H9 (cell line): ENCODE results near the gene LPAR2. TPM values are rescaled to one million over a fixed set of nuclear protein-coding genes. Genes with fewer than 3 reads are reported as not detected.

Experiments
- DNase-seq: peaks from one replicate; pipeline ENCODE4 v3.0.0-alpha.2; 2017
- H2AFZ ChIP-seq: one replicate; pipeline ENCODE4 v1.6.1; 2013; ENCODE audit warnings: mild to moderate bottlenecking, low read length, control low read depth, moderate library complexity
- H2AK5ac ChIP-seq: 2 replicates; pipeline ENCODE4 v1.6.1; 2013; ENCODE audit warnings: low read length, control low read depth, mixed read lengths; ENCODE audit not compliant: insufficient read length
- H2BK120ac ChIP-seq: one replicate; pipeline ENCODE4 v1.6.1; 2013; ENCODE audit warnings: low read depth, mild to moderate bottlenecking, low read length, control low read depth, inconsistent platforms; ENCODE audit not compliant: poor library complexity, severe bottlenecking
- H2BK12ac ChIP-seq: 2 replicates; pipeline ENCODE4 v1.6.1; 2013; ENCODE audit warnings: low read length, control low read depth, mixed read lengths, low read depth; ENCODE audit not compliant: insufficient read length
- H2BK15ac ChIP-seq: 2 replicates; pipeline ENCODE4 v1.6.1; 2013; ENCODE audit warnings: low read depth, low read length, control low read depth
- H2BK20ac ChIP-seq: one replicate; pipeline ENCODE4 v1.6.1; 2013; ENCODE audit warnings: low read depth, mild to moderate bottlenecking, low read length, control low read depth, inconsistent platforms; ENCODE audit not compliant: poor library complexity, severe bottlenecking
- H2BK5ac ChIP-seq: 2 replicates; pipeline ENCODE4 v1.6.1; 2013; ENCODE audit warnings: low read length, control low read depth, mixed read lengths; ENCODE audit not compliant: insufficient read length
- H3K14ac ChIP-seq: 2 replicates; pipeline ENCODE4 v1.6.1; 2013; ENCODE audit warnings: low read length, control low read depth; ENCODE audit not compliant: insufficient read depth
- H3K18ac ChIP-seq: 2 replicates; pipeline ENCODE4 v1.6.1; 2013; ENCODE audit warnings: low read depth, mild to moderate bottlenecking, mixed read lengths, low read length, control low read depth; ENCODE audit not compliant: insufficient read length
- H3K23ac ChIP-seq: 2 replicates; pipeline ENCODE4 v1.6.1; 2013; ENCODE audit warnings: low read length, control low read depth, mixed read lengths, low read depth; ENCODE audit not compliant: insufficient read length
- H3K23me2 ChIP-seq: 2 replicates; pipeline ENCODE4 v1.6.1; 2013; ENCODE audit warnings: low read depth, mild to moderate bottlenecking, mixed read lengths, low read length, control low read depth; ENCODE audit not compliant: insufficient read length, poor library complexity, severe bottlenecking
- H3K27ac ChIP-seq: 2 replicates; pipeline ENCODE4 v1.5.1; 2013; ENCODE audit warnings: low read length, control low read depth, mixed read lengths, low read depth; ENCODE audit not compliant: insufficient read length
- H3K27me3 ChIP-seq: 2 replicates; pipeline ENCODE4 v1.6.1; 2013; ENCODE audit warnings: low read length, control low read depth, inconsistent platforms; ENCODE audit not compliant: insufficient read depth
- H3K4ac ChIP-seq: 2 replicates; pipeline ENCODE4 v1.6.1; 2013; ENCODE audit warnings: low read depth, mild to moderate bottlenecking, control low read depth, inconsistent platforms, low read length, moderate library complexity
- H3K4me1 ChIP-seq: 2 replicates; pipeline ENCODE4 v1.6.1; 2013; ENCODE audit warnings: low read length, control low read depth, inconsistent platforms; ENCODE audit not compliant: insufficient read depth
- H3K4me2 ChIP-seq: 2 replicates; pipeline ENCODE4 v1.6.1; 2013; ENCODE audit warnings: low read length, control low read depth, mixed read lengths; ENCODE audit not compliant: insufficient read length, insufficient read depth
- H3K56ac ChIP-seq: 2 replicates; pipeline ENCODE4 v1.6.1; 2013; ENCODE audit warnings: low read depth, mild to moderate bottlenecking, mixed read lengths, low read length, control low read depth; ENCODE audit not compliant: insufficient read length
- H3K79me1 ChIP-seq: 2 replicates; pipeline ENCODE4 v1.6.1; 2013; ENCODE audit warnings: low read depth, mild to moderate bottlenecking, moderate library complexity, low read length, control low read depth, inconsistent platforms; ENCODE audit not compliant: insufficient read depth, poor library complexity, severe bottlenecking
- H3K79me2 ChIP-seq: 2 replicates; pipeline ENCODE4 v1.6.1; 2013; ENCODE audit warnings: low read length, control low read depth, inconsistent platforms; ENCODE audit not compliant: insufficient read depth
- H3K9ac ChIP-seq: 2 replicates; pipeline ENCODE4 v1.6.1; 2013; ENCODE audit warnings: low read length, control low read depth, mixed read lengths; ENCODE audit not compliant: insufficient read length; ENCODE audit errors: extremely low read depth
- H3K9me3 ChIP-seq: one replicate; pipeline ENCODE4 v1.6.1; 2013; ENCODE audit warnings: low read depth, low read length, inconsistent platforms; ENCODE audit not compliant: control insufficient read depth
- H3T11ph ChIP-seq: one replicate; pipeline ENCODE4 v1.6.1; 2013; ENCODE audit warnings: mild to moderate bottlenecking, low read length, control low read depth, inconsistent platforms
- H4K20me1 ChIP-seq: one replicate; pipeline ENCODE4 v1.6.1; 2013; ENCODE audit not compliant: control insufficient read depth, insufficient read length, insufficient read depth
- H4K5ac ChIP-seq: 2 replicates; pipeline ENCODE4 v1.6.1; 2013; ENCODE audit warnings: low read depth, mild to moderate bottlenecking, mixed read lengths, low read length, control low read depth; ENCODE audit not compliant: insufficient read length
- H4K8ac ChIP-seq: replicated peaks from 2 replicates; pipeline ENCODE4 v1.6.1; 2013; ENCODE audit warnings: low read length, control low read depth, mixed read lengths, low read depth; ENCODE audit not compliant: insufficient read length
- H4K91ac ChIP-seq: 2 replicates; pipeline ENCODE4 v1.6.1; 2013; ENCODE audit warnings: low read depth, mild to moderate bottlenecking, moderate library complexity, mixed read lengths, low read length, control low read depth; ENCODE audit not compliant: insufficient read length
- H3K27ac Mint-ChIP-seq, 3 experiments: 2 replicates in 2 of 3; 3 replicates in 1 of 3; pipeline ENCODE4 v1.8.0; 2020 to 2021; ENCODE audit warnings: mixed read lengths in 3 of 3, mild to moderate bottlenecking in 1 of 3, moderate library complexity in 1 of 3
- H3K27me3 Mint-ChIP-seq: 2 replicates; pipeline ENCODE4 v1.8.0; 2021; ENCODE audit warnings: low read depth, mild to moderate bottlenecking, moderate library complexity, mixed read lengths
- H3K36me3 Mint-ChIP-seq, 3 experiments: 2 replicates in 2 of 3; 3 replicates in 1 of 3; pipeline ENCODE4 v1.8.0; 2020 to 2021; ENCODE audit warnings: low read depth in 3 of 3, mixed read lengths in 3 of 3; ENCODE audit not compliant: insufficient read depth in 1 of 3
- H3K4me1 Mint-ChIP-seq, 2 experiments: 2 replicates each; pipeline ENCODE4 v1.8.0; 2020; ENCODE audit warnings: mixed read lengths in 2 of 2
- H3K4me3 Mint-ChIP-seq, 2 experiments: 2 replicates in 1 of 2; 3 replicates in 1 of 2; pipeline ENCODE4 v1.8.0; 2020 to 2021; ENCODE audit warnings: mild to moderate bottlenecking in 2 of 2, mixed read lengths in 2 of 2, moderate library complexity in 1 of 2
- H3K9me3 Mint-ChIP-seq, 2 experiments: 2 replicates in 1 of 2; 3 replicates in 1 of 2; pipeline ENCODE4 v1.8.0; 2020; ENCODE audit warnings: mild to moderate bottlenecking in 2 of 2, mixed read lengths in 2 of 2, moderate library complexity in 1 of 2
- CTCF ChIP-seq: fragments of 200-600 bp; sonication (generic); conservative IDR thresholded peaks from 3 replicates; pipeline ENCODE4 v1.8.0; 2021; ENCODE audit warnings: antibody characterized with exemption, mild to moderate bottlenecking
- WGBS: extraction: QIAGEN DNeasy Blood & Tissue Kit; methylation state at CpG from one replicate; pipeline ENCODE4 v1.1.7; 2013; ENCODE audit warnings: missing lambda C conversion rate, low lambda C conversion rate, mixed read lengths; ENCODE audit not compliant: insufficient read length; ENCODE audit errors: extremely low coverage; 5-methylcytosine and 5-hydroxymethylcytosine counted together
- total RNA-seq: library from RNA; stranded (reverse); gene quantifications from 2 replicates; pipeline ENCODE4 v1.2.1, GENCODE V29; 2021

The LPAR2 gene
- total RNA-seq, 1 experiment from 2014 or later = 51.8 TPM

- no peak for TF ChIP-seq CTCF
- Histone ChIP-seq H4K5ac (no peak overlapping the region), H3K23ac (no peak overlapping the region), H4K20me1 (no peaks in the 10 kb centered on the region), H3K9me3 (no peaks in the 10 kb centered on the region), H3K4me1 (peaks cover 3% of the 10 kb centered on the region; the same call in 1 of the 2 replicates), H3K56ac (no peak overlapping the region), H4K91ac (no peak overlapping the region), H4K8ac (no peak overlapping the region), H2BK15ac (no peak overlapping the region), H3K27ac (no peak overlapping the region), H2BK120ac (no peak overlapping the region), H3K4ac (no peak overlapping the region), H3K23me2 (no peaks in the 10 kb centered on the region), H3K14ac (no peak overlapping the region), H2AK5ac (no peak overlapping the region), H3K18ac (no peak overlapping the region), H3K27me3 (no peaks in the 10 kb centered on the region), H3T11ph (no peak overlapping the region), H2BK12ac (no peak overlapping the region), H3K79me1 (no peaks in the 10 kb centered on the region), H3K79me2 (no peaks in the 10 kb centered on the region), H2BK5ac (no peak overlapping the region), H2BK20ac (no peak overlapping the region), H3K4me2 (no peak overlapping the region), H2AFZ (no peak overlapping the region), H3K9ac (no peak overlapping the region)
- peaks cover 27% of the 10 kb centered on the region for H3K27me3 Mint-ChIP-seq
- no peak overlapping the region for H3K4me3 Mint-ChIP-seq
- WGBS = no CpG with 5 or more reads among the region's 4 CpGs
- no peak overlapping the region for H3K27ac Mint-ChIP-seq
- no peak for DNase-seq
- H3K9me3 Mint-ChIP-seq = 0 out of 5 replicates have a peak, but pooled peaks cover 0 to under 1% of the 10 kb centered on the region in 2 experiments
- peaks cover 5 to 11% of the 10 kb centered on the region in 2 experiments for H3K4me1 Mint-ChIP-seq
- no peaks in the 10 kb centered on the region for H3K36me3 Mint-ChIP-seq
Measured at GRCh38 chr19:19580418-19580817, 47.6 kb downstream of the LPAR2 start.
